Measurements from ENCODE around the gene NACAD. TPM values are rescaled to one million over a fixed set of nuclear protein-coding genes. Genes with fewer than 3 reads are reported as not detected.

NACAD gene
- total RNA-seq, 1 experiment from 2014 or later = 5.5 TPM

DNA sequence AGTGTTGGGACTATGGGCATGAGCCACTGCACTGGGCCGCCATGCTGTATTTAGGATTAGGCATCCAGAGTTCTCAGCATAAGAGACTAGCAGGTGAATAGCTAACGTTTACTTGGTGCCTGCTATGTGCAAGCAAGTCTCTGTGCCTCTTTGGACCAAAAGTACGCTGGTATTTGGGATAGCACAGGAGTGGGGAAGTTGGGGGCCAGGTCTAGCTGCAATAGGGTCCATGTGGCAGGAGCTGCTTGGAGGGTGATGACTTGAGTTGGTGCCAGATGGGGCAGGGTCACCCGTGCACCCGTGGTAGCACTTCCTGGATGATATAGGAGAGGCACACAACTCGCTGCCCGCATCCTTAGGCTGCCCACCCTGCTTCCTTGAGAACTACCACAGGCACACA, 22.4 kb downstream of the NACAD start:
- ChIA-PET CTCF (interaction anchor here (0.6 kb wide), 1 partner anchor 93 kb away, joined by 3 read pairs; no protein-coding TSS in a partner anchor), POLR2A (no interaction called here)
- H3K4me1 Mint-ChIP-seq = no peaks in the 10 kb centered on the region
- H3K9me3 Mint-ChIP-seq = no peaks in the 10 kb centered on the region
- ATAC-seq (no peak), DNase-seq (ENCODE audit: low spot score) (no peak)
- TF ChIP-seq OVOL2 (CRISPR knock-in tag; IDR thresholded peaks at IDR 0.05; ENCODE audit: borderline replicate concordance) = no peak
- TF ChIP-seq, protein P1, sequence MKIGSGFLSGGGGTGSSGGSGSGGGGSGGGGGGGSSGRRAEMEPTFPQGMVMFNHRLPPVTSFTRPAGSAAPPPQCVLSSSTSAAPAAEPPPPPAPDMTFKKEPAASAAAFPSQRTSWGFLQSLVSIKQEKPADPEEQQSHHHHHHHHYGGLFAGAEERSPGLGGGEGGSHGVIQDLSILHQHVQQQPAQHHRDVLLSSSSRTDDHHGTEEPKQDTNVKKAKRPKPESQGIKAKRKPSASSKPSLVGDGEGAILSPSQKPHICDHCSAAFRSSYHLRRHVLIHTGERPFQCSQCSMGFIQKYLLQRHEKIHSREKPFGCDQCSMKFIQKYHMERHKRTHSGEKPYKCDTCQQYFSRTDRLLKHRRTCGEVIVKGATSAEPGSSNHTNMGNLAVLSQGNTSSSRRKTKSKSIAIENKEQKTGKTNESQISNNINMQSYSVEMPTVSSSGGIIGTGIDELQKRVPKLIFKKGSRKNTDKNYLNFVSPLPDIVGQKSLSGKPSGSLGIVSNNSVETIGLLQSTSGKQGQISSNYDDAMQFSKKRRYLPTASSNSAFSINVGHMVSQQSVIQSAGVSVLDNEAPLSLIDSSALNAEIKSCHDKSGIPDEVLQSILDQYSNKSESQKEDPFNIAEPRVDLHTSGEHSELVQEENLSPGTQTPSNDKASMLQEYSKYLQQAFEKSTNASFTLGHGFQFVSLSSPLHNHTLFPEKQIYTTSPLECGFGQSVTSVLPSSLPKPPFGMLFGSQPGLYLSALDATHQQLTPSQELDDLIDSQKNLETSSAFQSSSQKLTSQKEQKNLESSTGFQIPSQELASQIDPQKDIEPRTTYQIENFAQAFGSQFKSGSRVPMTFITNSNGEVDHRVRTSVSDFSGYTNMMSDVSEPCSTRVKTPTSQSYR (CRISPR knock-in tag; IDR thresholded peaks at IDR 0.05) = no peak
- TF ChIP-seq ZBTB21 (CRISPR knock-in tag; IDR thresholded peaks at IDR 0.05; ENCODE audit: borderline replicate concordance) = no peak
- TF ChIP-seq ETV6 (CRISPR knock-in tag; IDR thresholded peaks at IDR 0.05) = no peak
- no peak for TF ChIP-seq SMAD4 (CRISPR knock-in tag; IDR thresholded peaks at IDR 0.05)
- TF ChIP-seq CBFB (CRISPR knock-in tag; IDR thresholded peaks at IDR 0.05; ENCODE audit: low read depth) = no peak
- TF ChIP-seq SP1 (CRISPR knock-in tag; conservative IDR thresholded peaks at IDR 0.05) = no peak
- TF ChIP-seq, protein P2, sequence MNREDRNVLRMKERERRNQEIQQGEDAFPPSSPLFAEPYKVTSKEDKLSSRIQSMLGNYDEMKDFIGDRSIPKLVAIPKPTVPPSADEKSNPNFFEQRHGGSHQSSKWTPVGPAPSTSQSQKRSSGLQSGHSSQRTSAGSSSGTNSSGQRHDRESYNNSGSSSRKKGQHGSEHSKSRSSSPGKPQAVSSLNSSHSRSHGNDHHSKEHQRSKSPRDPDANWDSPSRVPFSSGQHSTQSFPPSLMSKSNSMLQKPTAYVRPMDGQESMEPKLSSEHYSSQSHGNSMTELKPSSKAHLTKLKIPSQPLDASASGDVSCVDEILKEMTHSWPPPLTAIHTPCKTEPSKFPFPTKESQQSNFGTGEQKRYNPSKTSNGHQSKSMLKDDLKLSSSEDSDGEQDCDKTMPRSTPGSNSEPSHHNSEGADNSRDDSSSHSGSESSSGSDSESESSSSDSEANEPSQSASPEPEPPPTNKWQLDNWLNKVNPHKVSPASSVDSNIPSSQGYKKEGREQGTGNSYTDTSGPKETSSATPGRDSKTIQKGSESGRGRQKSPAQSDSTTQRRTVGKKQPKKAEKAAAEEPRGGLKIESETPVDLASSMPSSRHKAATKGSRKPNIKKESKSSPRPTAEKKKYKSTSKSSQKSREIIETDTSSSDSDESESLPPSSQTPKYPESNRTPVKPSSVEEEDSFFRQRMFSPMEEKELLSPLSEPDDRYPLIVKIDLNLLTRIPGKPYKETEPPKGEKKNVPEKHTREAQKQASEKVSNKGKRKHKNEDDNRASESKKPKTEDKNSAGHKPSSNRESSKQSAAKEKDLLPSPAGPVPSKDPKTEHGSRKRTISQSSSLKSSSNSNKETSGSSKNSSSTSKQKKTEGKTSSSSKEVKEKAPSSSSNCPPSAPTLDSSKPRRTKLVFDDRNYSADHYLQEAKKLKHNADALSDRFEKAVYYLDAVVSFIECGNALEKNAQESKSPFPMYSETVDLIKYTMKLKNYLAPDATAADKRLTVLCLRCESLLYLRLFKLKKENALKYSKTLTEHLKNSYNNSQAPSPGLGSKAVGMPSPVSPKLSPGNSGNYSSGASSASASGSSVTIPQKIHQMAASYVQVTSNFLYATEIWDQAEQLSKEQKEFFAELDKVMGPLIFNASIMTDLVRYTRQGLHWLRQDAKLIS (CRISPR knock-in tag; IDR thresholded peaks at IDR 0.05; ENCODE audit: borderline replicate concordance) = no peak
- H3K4me3 Mint-ChIP-seq = no peak overlapping the region
- H3K27me3 Mint-ChIP-seq (ENCODE audit: low read depth) = no peaks in the 10 kb centered on the region
- H3K27ac Mint-ChIP-seq = no peak overlapping the region
- peaks cover 3% of the 10 kb centered on the region; the same call in 1 of the 2 replicates for H3K36me3 Mint-ChIP-seq

GRCh38 chr7:45065031-45065995, 23.5 kb downstream of the NACAD start:
- H3K36me3 Mint-ChIP-seq = peaks cover 3% of the 10 kb centered on the region; the same call in 1 of the 2 replicates
- ChIA-PET POLR2A (no interaction called here), CTCF (no interaction called here)
- DNase-seq (ENCODE audit: low spot score) (no peak), ATAC-seq (no peak)
- H3K27ac Mint-ChIP-seq = no peak overlapping the region
- no peak overlapping the region for H3K4me3 Mint-ChIP-seq
- H3K9me3 Mint-ChIP-seq = no peaks in the 10 kb centered on the region
- no peaks in the 10 kb centered on the region for H3K27me3 Mint-ChIP-seq (ENCODE audit: low read depth)
- H3K4me1 Mint-ChIP-seq = no peaks in the 10 kb centered on the region
- TF ChIP-seq PREB (CRISPR knock-in tag; IDR thresholded peaks at IDR 0.05; ENCODE audit: borderline replicate concordance) (no peak), FOXP1 (CRISPR knock-in tag; IDR thresholded peaks at IDR 0.05; ENCODE audit: borderline replicate concordance) (no peak), MAX (CRISPR knock-in tag; IDR thresholded peaks at IDR 0.05) (no peak), ZBTB21 (CRISPR knock-in tag; IDR thresholded peaks at IDR 0.05; ENCODE audit: borderline replicate concordance) (no peak), E2F4 (CRISPR knock-in tag; IDR thresholded peaks at IDR 0.05; ENCODE audit: borderline replicate concordance, low read depth) (no peak), IRF2 (CRISPR knock-in tag; IDR thresholded peaks at IDR 0.05; ENCODE audit: borderline replicate concordance, low read depth) (no peak), ZBTB43 (CRISPR knock-in tag; IDR thresholded peaks at IDR 0.05) (no peak), ESRRA (CRISPR knock-in tag; IDR thresholded peaks at IDR 0.05; ENCODE audit: borderline replicate concordance) (no peak)
- TF ChIP-seq, protein P3, sequence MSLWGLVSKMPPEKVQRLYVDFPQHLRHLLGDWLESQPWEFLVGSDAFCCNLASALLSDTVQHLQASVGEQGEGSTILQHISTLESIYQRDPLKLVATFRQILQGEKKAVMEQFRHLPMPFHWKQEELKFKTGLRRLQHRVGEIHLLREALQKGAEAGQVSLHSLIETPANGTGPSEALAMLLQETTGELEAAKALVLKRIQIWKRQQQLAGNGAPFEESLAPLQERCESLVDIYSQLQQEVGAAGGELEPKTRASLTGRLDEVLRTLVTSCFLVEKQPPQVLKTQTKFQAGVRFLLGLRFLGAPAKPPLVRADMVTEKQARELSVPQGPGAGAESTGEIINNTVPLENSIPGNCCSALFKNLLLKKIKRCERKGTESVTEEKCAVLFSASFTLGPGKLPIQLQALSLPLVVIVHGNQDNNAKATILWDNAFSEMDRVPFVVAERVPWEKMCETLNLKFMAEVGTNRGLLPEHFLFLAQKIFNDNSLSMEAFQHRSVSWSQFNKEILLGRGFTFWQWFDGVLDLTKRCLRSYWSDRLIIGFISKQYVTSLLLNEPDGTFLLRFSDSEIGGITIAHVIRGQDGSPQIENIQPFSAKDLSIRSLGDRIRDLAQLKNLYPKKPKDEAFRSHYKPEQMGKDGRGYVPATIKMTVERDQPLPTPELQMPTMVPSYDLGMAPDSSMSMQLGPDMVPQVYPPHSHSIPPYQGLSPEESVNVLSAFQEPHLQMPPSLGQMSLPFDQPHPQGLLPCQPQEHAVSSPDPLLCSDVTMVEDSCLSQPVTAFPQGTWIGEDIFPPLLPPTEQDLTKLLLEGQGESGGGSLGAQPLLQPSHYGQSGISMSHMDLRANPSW (CRISPR knock-in tag; conservative IDR thresholded peaks at IDR 0.05; ENCODE audit: low read depth) = no peak
- TF ChIP-seq, protein P4, sequence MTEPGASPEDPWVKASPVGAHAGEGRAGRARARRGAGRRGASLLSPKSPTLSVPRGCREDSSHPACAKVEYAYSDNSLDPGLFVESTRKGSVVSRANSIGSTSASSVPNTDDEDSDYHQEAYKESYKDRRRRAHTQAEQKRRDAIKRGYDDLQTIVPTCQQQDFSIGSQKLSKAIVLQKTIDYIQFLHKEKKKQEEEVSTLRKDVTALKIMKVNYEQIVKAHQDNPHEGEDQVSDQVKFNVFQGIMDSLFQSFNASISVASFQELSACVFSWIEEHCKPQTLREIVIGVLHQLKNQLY (CRISPR knock-in tag; IDR thresholded peaks at IDR 0.05) = no peak
